NCI-H2171 (cell line): ENCODE data around the gene HEATR1.
"Not testable (repeated sequence)": the region's sequence is repeated elsewhere in the genome, so short reads cannot be mapped to it uniquely, and the experiment has no call there.

Experiments
- DNase-seq: peaks from one replicate; lab custom pipeline; 2025; lab: John Stamatoyannopoulos, UW

HEATR1 gene

GRCh38 chr1:236590553-236591150 lies 13.7 kb downstream of the HEATR1 start:
- DNase-seq: no peak

- DNase-seq: no peak
Observed at GRCh38 chr1:236589531-236589930, 14.8 kb downstream of the HEATR1 start.

- DNase-seq: no peak
Observed at GRCh38 chr1:236581528-236581927, 22.8 kb downstream of the HEATR1 start.

GRCh38 chr1:236580404-236580803 lies 23.9 kb downstream of the HEATR1 start:
- DNase-seq: not testable (repeated sequence)

GRCh38 chr1:236578661-236579060 lies 25.7 kb downstream of the HEATR1 start:
- DNase-seq: no peak

GRCh38 chr1:236577041-236577440 lies 27.3 kb downstream of the HEATR1 start:
- not testable (repeated sequence) for DNase-seq

GRCh38 chr1:236576004-236576403 lies 28.3 kb downstream of the HEATR1 start:
- DNase-seq: no peak

- no peak for DNase-seq
Observed at GRCh38 chr1:236575523-236575922, 28.8 kb downstream of the HEATR1 start.

GRCh38 chr1:236568285-236568894 lies 35.9 kb downstream of the HEATR1 start:
- no peak for DNase-seq

- DNase-seq: no peak
Observed at GRCh38 chr1:236565530-236565929, 38.8 kb downstream of the HEATR1 start.

GRCh38 chr1:236561976-236562375 lies 42.3 kb downstream of the HEATR1 start:
- DNase-seq: no peak

GRCh38 chr1:236560213-236560771 lies 44.0 kb downstream of the HEATR1 start:
- DNase-seq: no peak

GRCh38 chr1:236558846-236559245 lies 45.5 kb downstream of the HEATR1 start:
- no peak for DNase-seq

GRCh38 chr1:236558081-236558480 lies 46.2 kb downstream of the HEATR1 start:
- no peak for DNase-seq

GRCh38 chr1:236556606-236557005 lies 47.7 kb downstream of the HEATR1 start:
- no peak for DNase-seq

GRCh38 chr1:236553370-236553769 lies 50.9 kb downstream of the HEATR1 start:
- no peak for DNase-seq

- no peak for DNase-seq
Observed at GRCh38 chr1:236552901-236553300, 51.4 kb downstream of the HEATR1 start.

- DNase-seq: no peak
Observed at GRCh38 chr1:236552096-236552495, 52.2 kb downstream of the HEATR1 start.

- no peak for DNase-seq
Observed at GRCh38 chr1:236550961-236551851, 53.1 kb downstream of the HEATR1 start.

- DNase-seq: no peak
Observed at GRCh38 chr1:236548452-236548851, 55.9 kb downstream of the HEATR1 start.

- no peak for DNase-seq
Observed at GRCh38 chr1:236545621-236546169, 58.6 kb downstream of the HEATR1 start.

GRCh38 chr1:236543065-236543669 lies 61.1 kb downstream of the HEATR1 start:
- DNase-seq: no peak
